Pancreas (tissue), 10 donors: ENCODE data around the gene TP53INP2. TPM values are rescaled to one million over a fixed set of nuclear protein-coding genes. Genes with fewer than 3 reads are reported as not detected.

Source experiments
- ATAC-seq, 4 donors: fragments of 200-7000 bp; cut with Tn5 transposase; one replicate each; pipeline versions ENCODE4 v1.8.0 to v1.9.1; 2020; ENCODE audit warnings: mild to moderate bottlenecking in 4 of 4, moderate library complexity in 4 of 4
- DNase-seq, 6 donors: peaks; one replicate each; pipeline ENCODE4 v3.0.0-alpha.2; 2020
- FAIRE-seq: peaks from 2 replicates; lab custom pipeline; 2012; peaks lifted over from hg19 to GRCh38; lab: Jason Lieb, UNC
- H3K27ac ChIP-seq, 4 donors: fragments of 200-600 bp; sonication (generic); 1 replicate in 3 of 4; 2 replicates in 1 of 4; pipeline versions ENCODE4 v1.5.0 to v1.8.0; 2020
- H3K27me3 ChIP-seq, 4 donors: fragments of 200-600 bp; one replicate each; pipeline ENCODE4 v1.8.0; 2021
- H3K36me3 ChIP-seq, 3 donors: fragments of 200-600 bp; sonication (generic) in 1 of 3; one replicate each; pipeline versions ENCODE4 v1.5.0 to v1.8.0; 2020 to 2021
- H3K4me1 ChIP-seq, 3 donors: fragments of 200-600 bp; one replicate each; pipeline ENCODE4 v1.8.0; 2021
- H3K4me3 ChIP-seq, 4 donors: fragments of 200-600 bp; sonication (generic) in 2 of 4; one replicate each; pipeline versions ENCODE4 v1.5.0 to v1.8.0; 2020 to 2021
- H3K9me3 ChIP-seq, 4 donors: fragments of 200-600 bp; one replicate each; pipeline ENCODE4 v1.8.0; 2021
- WGBS, 2 donors: extraction: QIAGEN DNeasy Blood & Tissue Kit; methylation state at CpG; one replicate each; pipeline ENCODE4 v1.1.7; 2013; 5-methylcytosine and 5-hydroxymethylcytosine counted together
- intact Hi-C, 3 donors: fragments of 100-400 bp; cut with DNase I; formaldehyde crosslinking; loops; one replicate each; pipeline versions ENCODE4 v1.11.1 to v1.14.2; 2022
- polyA plus RNA-seq, 2 donors: library from polyadenylated mRNA; stranded (reverse); fragments of 200-250 nt; gene quantifications; one replicate each; pipeline ENCODE4 v1.2.3, GENCODE V29; 2013
- total RNA-seq, 6 donors: library from RNA; stranded (reverse); fragmentation: NEBNext Ultra II Directional in 4 of 6; extraction: Animal tissue kit (Norgen Biotek cat#: 25700) in 4 of 6; gene quantifications; one replicate each; pipeline versions ENCODE4 v1.2.1 to v1.2.4, GENCODE V29; 2021 to 2023
- TF ChIP-seq, protein P1 (sequence below), 4 donors: fragments of 200-600 bp; sonication (generic) in 3 of 4; IDR thresholded peaks; one replicate each; pipeline versions ENCODE4 v1.5.0 to v1.8.0; 2021; ENCODE audit warnings: antibody characterized with exemption in 4 of 4
- donor health status: healthy with polysubstance abuse.
- donor health status: DM: no; HTN: no; CAD: no; lungs with moderate emphysema.
- donor health status: DM: no; HTN: no; CAD: no.
- donor health status: control.
- donor health status: control.
- donor health status: Bipolar disorder and iron deficiency.
- donor health status: DM: yes; HTN: yes; CAD: no.
- donor health status: DM: no; HTN: no; CAD: no.
- donor health status: DM: no; HTN: no; CAD: no.
- donor health status: DM: yes; HTN: yes; CAD: no.

Gene TP53INP2
- total and polyA plus RNA-seq, 8 donors, result 3.8 to 7.9 (median 4.8) TPM

DNA sequence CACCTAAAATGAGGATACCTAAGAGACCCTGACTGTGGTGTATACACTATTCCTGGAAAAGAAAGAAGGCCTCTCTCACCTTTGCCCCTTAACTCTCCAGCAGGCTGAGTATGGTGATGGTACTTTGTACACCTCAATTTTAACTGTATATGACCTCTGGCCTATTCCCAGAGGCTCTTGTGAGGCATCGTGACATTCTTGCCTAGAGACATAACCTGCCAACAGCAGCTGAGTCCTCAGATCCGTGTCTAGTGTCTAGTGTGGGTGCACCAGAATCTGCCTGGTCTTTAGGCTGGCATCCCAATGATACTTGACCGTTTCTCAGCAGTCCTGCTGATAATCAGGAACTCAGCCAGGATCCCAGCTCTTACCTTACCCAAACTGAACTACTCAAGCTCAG lies 20.0 kb downstream of the TP53INP2 start:
- DNase-seq (no peak), FAIRE-seq (no peak), ATAC-seq (no peak)
- TF ChIP-seq, protein P1, sequence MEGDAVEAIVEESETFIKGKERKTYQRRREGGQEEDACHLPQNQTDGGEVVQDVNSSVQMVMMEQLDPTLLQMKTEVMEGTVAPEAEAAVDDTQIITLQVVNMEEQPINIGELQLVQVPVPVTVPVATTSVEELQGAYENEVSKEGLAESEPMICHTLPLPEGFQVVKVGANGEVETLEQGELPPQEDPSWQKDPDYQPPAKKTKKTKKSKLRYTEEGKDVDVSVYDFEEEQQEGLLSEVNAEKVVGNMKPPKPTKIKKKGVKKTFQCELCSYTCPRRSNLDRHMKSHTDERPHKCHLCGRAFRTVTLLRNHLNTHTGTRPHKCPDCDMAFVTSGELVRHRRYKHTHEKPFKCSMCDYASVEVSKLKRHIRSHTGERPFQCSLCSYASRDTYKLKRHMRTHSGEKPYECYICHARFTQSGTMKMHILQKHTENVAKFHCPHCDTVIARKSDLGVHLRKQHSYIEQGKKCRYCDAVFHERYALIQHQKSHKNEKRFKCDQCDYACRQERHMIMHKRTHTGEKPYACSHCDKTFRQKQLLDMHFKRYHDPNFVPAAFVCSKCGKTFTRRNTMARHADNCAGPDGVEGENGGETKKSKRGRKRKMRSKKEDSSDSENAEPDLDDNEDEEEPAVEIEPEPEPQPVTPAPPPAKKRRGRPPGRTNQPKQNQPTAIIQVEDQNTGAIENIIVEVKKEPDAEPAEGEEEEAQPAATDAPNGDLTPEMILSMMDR (IDR thresholded peaks at IDR 0.05), result no peak
- Histone ChIP-seq H3K9me3 (no peaks in the 10 kb centered on the region), H3K27ac (no peak overlapping the region), H3K27me3 (no peaks in the 10 kb centered on the region), H3K36me3 (peaks cover 0 to 13% (median 10%) of the 10 kb centered on the region in 3 donors), H3K4me3 (no peak overlapping the region), H3K4me1 (no peaks in the 10 kb centered on the region)
- intact Hi-C loops, result no loop called here
- 78% methylated on average over 3 of the region's 3 CpGs for WGBS, 2 donors

DNA sequence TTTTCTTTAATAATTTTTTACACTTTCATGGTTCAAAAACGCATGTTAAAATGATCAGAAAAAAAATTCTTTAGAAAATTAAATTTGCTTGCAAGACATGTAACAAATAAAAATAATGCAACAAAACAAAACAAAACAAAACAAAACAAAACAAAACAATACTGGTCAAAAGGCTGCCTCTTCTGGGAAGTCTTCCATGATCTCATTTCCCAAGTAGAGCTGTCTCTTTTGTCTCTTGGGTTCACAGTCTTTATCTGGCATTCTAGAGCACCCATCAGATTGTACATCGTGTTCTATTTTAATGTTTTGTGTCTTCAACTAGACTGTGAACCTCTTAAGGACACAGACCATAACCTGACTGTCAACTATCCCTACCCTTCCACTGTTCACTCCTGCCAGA lies 25.3 kb downstream of the TP53INP2 start:
- no peak for FAIRE-seq

DNA sequence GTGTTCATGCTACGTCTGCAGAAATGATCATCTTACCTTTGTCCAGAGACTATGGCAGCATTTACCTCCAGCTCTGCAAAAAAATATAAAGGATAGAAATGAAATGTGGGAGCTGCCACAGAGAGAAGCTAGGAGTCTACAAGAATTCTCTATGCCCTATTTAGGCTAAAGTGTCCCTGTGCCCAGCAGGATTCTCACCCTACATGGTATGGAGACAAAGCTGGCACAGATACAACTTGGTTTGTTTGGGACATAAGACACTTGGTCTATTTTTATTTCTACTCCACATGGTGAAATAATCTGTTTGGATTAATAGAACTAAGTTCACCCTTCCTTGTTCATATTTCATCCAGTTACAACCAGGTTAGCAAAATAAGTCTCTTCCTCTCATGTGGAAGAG lies 28.4 kb downstream of the TP53INP2 start:
- FAIRE-seq, result no peak
- Histone ChIP-seq H3K4me1 (no peaks in the 10 kb centered on the region), H3K27me3 (no peaks in the 10 kb centered on the region), H3K27ac (no peak overlapping the region), H3K4me3 (no peak overlapping the region), H3K9me3 (no peaks in the 10 kb centered on the region), H3K36me3 (peaks cover 0 to 6% (median 4%) of the 10 kb centered on the region in 3 donors)
- intact Hi-C loops, result no loop called here
- DNase-seq, result no peak
- ATAC-seq, result no peak
- TF ChIP-seq, protein P1 (IDR thresholded peaks at IDR 0.05), result no peak
- 91 to 100% methylated on average over 1 of the region's 1 CpG for WGBS, 2 donors

More for the DNA sequence above, 25.3 kb downstream of the TP53INP2 start:
- ATAC-seq (no peak), DNase-seq (no peak)
- Histone ChIP-seq H3K4me1 (no peaks in the 10 kb centered on the region), H3K4me3 (no peak overlapping the region), H3K9me3 (no peaks in the 10 kb centered on the region), H3K27me3 (no peaks in the 10 kb centered on the region), H3K27ac (no peak overlapping the region), H3K36me3 (peaks cover 0 to 13% (median 13%) of the 10 kb centered on the region in 3 donors)
- TF ChIP-seq, protein P1 (IDR thresholded peaks at IDR 0.05), result no peak
- 90 to 93% methylated on average over 2 of the region's 2 CpGs for WGBS, 2 donors
- intact Hi-C loops, result no loop called here

DNA sequence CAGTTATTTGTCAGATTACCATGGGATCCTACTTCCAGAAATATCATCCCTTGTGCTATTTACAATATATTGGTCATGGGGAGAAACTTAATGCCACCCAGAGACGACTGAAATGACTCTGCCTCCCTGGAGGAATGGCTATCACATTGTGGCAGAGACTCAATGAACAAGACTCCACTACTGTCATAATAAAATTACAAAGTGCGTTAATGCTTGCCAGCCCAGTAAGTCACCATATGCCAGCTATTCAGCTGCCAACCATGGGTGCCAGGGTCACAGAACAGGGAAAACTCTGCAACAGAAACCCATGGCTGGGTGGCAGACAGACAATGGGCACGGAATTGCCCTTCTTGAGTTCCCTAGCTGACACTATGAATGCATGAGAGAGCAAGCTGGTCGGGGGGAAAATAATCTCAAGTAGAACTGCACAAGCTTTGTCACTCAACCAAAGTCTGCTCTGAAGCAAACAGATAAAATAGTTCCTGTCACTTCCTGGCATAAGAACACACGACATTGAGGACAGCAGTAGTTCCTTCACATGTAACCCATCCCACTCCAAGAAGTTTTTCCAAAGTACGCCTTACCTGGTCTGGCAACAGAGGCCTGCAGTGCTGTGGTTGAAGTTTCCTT lies 32.1 kb downstream of the TP53INP2 start:
- intact Hi-C loops, result no loop called here
- TF ChIP-seq, protein P1 (IDR thresholded peaks at IDR 0.05), result no peak
- WGBS, 2 donors, result 74 to 79% methylated on average over 6 of the region's 6 CpGs

DNA sequence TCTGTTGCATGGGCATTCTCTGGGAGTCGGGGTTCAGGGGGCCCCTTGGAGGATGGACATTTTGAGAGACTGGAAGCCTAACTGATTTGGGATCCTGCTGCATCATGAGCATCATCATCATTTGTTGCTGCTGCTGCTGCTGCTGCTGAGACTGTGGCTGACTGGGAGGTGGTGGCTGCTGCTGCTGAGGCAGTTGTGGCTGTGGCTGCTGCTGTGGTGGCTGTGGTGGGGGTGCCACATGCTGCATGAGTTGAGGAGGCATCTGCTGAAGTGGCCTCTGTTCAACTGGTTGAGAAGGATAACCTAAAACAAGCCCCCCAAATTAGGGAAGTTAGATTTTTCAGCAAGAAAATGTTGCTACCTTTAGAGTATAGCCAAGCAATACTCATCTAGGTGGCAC lies 38.9 kb downstream of the TP53INP2 start:
- WGBS, 2 donors, result 100% methylated on average over 1 of the region's 1 CpG
- Histone ChIP-seq H3K27ac (no peak overlapping the region), H3K4me1 (no peaks in the 10 kb centered on the region), H3K4me3 (no peak overlapping the region), H3K36me3 (peaks cover 0 to 31% (median 0%) of the 10 kb centered on the region in 3 donors), H3K9me3 (no peaks in the 10 kb centered on the region), H3K27me3 (no peaks in the 10 kb centered on the region)
- DNase-seq (no peak), FAIRE-seq (no peak), ATAC-seq (no peak)
- intact Hi-C loops, result no loop called here
- TF ChIP-seq, protein P1 (IDR thresholded peaks at IDR 0.05), result no peak

More for the DNA sequence above, 32.1 kb downstream of the TP53INP2 start:
- Histone ChIP-seq H3K27ac (no peak overlapping the region), H3K36me3 (peaks cover 0 to 6% (median 4%) of the 10 kb centered on the region in 3 donors), H3K27me3 (no peaks in the 10 kb centered on the region), H3K4me3 (no peak overlapping the region), H3K4me1 (no peaks in the 10 kb centered on the region), H3K9me3 (no peaks in the 10 kb centered on the region)
- no peak for ATAC-seq
- FAIRE-seq, result no peak
- no peak for DNase-seq
